Measurements from ENCODE around the gene WAPL. TPM values are rescaled to one million over a fixed set of nuclear protein-coding genes. Genes with fewer than 3 reads are reported as not detected.

WAPL gene
- total and polyA plus RNA-seq, 2 of the 4 experiments (the other 2 are of a cell fraction), result 11.5 to 31.7 TPM

- dilution Hi-C loops (cut with HindIII; ENCODE audit: low sequenced_read_pairs, unreplicated experiment), result no loop called here
- intact Hi-C loops (cut with micrococcal nuclease), result loop anchor here (1.0 to 2.0 kb wide), 4 partner anchors 39 to 284 kb away; partner anchors contain the start of gene WAPL
- TF ChIP-seq ELK1 (IDR thresholded peaks at IDR 0.05; ENCODE audit: borderline replicate concordance, low read depth, low read length) (no peak), RFX5 (IDR thresholded peaks at IDR 0.05; ENCODE audit: low read depth, low read length) (no peak), NFE2L2 (IDR thresholded peaks at IDR 0.05; ENCODE audit: low read depth, low read length) (no peak), MAZ (IDR thresholded peaks at IDR 0.05; ENCODE audit: borderline replicate concordance, low read depth, low read length) (peak; percentile 45; the same call in 1 of the 2 replicates), MAFK (IDR thresholded peaks at IDR 0.05; ENCODE audit: low read depth, low read length) (no peak), BHLHE40 (IDR thresholded peaks at IDR 0.05; ENCODE audit: low read depth, low read length) (no peak), USF2 (IDR thresholded peaks at IDR 0.05; ENCODE audit: low read depth, low read length) (no peak), MXI1 (IDR thresholded peaks at IDR 0.05; ENCODE audit: borderline replicate concordance, low read depth, low read length) (0 out of 2 replicates have a peak, but pooled peaks have one; percentile 57), RCOR1 (IDR thresholded peaks at IDR 0.05; ENCODE audit: insufficient replicate concordance, low read length) (no peak), FOS (IDR thresholded peaks at IDR 0.05; ENCODE audit: low read depth, low read length) (no peak), RAD21 (IDR thresholded peaks at IDR 0.05; ENCODE audit: low read length) (peak; percentile 94), POLR2A (IDR thresholded peaks at IDR 0.05; ENCODE audit: low read depth, low read length) (peak; percentile 26; the same call in 1 of the 2 replicates), CHD1 (IDR thresholded peaks at IDR 0.05; ENCODE audit: low read depth, low read length) (no peak), SMC3 (IDR thresholded peaks at IDR 0.05; ENCODE audit: low read depth, low read length) (peak; percentile 87), CEBPB (IDR thresholded peaks at IDR 0.05; ENCODE audit: low read depth, low read length) (no peak)
Measured at GRCh38 chr10:86399879-86400704, 121.5 kb downstream of the WAPL start.

More at GRCh38 chr10:86399879-86400704, 121.5 kb downstream of the WAPL start:
- Histone ChIP-seq H4K5ac (ENCODE audit: low read depth, low read length) (peak overlapping the region; percentile 13; the same call in 1 of the 2 replicates), H3K23ac (ENCODE audit: low read depth, low read length) (no peak overlapping the region), H3K4me3 (ENCODE audit: insufficient read depth, low read depth, low read length) (peak overlapping the region; percentile 65), H2AFZ (replicated peaks; ENCODE audit: low read length, poor library complexity) (peak overlapping the region; percentile 100), H2AK9ac (replicated peaks; ENCODE audit: low read depth, low read length, poor library complexity) (peak overlapping the region; percentile 88), H3K9ac (ENCODE audit: low read depth, low read length) (peak overlapping the region; percentile 64), H4K91ac (ENCODE audit: insufficient read depth, low read depth, low read length) (peak overlapping the region; percentile 63), H4K20me1 (ENCODE audit: insufficient read depth, low read length) (no peaks in the 10 kb centered on the region), H3K79me1 (ENCODE audit: low read depth in 1 of 2, low read length in 2 of 2) (no peaks in the 10 kb centered on the region), H3K4me2 (ENCODE audit: low read depth, low read length) (peak overlapping the region; percentile 54), H2BK5ac (ENCODE audit: low read depth, low read length, poor library complexity, severe bottlenecking) (peak overlapping the region; percentile 69), H3K9me1 (ENCODE audit: insufficient read depth, low read length) (no peaks in the 10 kb centered on the region), H3K56ac (ENCODE audit: extremely low read depth, insufficient read depth, low read length) (no peak overlapping the region), H2BK15ac (ENCODE audit: low read depth, low read length) (no peak overlapping the region), H3K36me3 (ENCODE audit: control insufficient read depth, insufficient read depth, low read length) (no peaks in the 10 kb centered on the region), H3K27ac (ENCODE audit: insufficient read depth, low read length) (peak overlapping the region; percentile 65), H2BK20ac (ENCODE audit: low read depth, low read length) (no peak overlapping the region), H3K4me1 (ENCODE audit: control insufficient read depth, insufficient read depth, low read length) (peaks cover 10% of the 10 kb centered on the region), H3K27me3 (ENCODE audit: control insufficient read depth, insufficient read depth, low read length) (peaks cover 4% of the 10 kb centered on the region; the same call in 1 of the 2 replicates), H2AK5ac (ENCODE audit: low read depth, low read length) (peak overlapping the region; percentile 60; the same call in 1 of the 2 replicates), H2BK120ac (ENCODE audit: low read depth, low read length) (peak overlapping the region; percentile 43; the same call in 1 of the 2 replicates), H4K8ac (ENCODE audit: low read depth in 2 of 2, low read length in 2 of 2) (peak overlapping the region; percentile 80 to 86), H3K18ac (ENCODE audit: low read depth, low read length) (peak overlapping the region; percentile 27; the same call in 1 of the 2 replicates), H3K14ac (replicated peaks; ENCODE audit: low read depth, low read length) (peak overlapping the region; percentile 7; the same call in 1 of the 2 replicates), H3K4ac (ENCODE audit: low read depth, low read length) (peak overlapping the region; percentile 65), H3K9me3 (ENCODE audit: control insufficient read depth, insufficient read depth, low read length) (no peaks in the 10 kb centered on the region)
- ATAC-seq (ENCODE audit: low read depth) (peak; percentile 95), DNase-seq (peak; percentile 94)
- in situ Hi-C loops (cut with MboI; ENCODE audit: low sequenced_read_pairs), result loop anchor here (5.0 to 10.0 kb wide), 2 partner anchors 187 to 505 kb away; no protein-coding TSS in a partner anchor
- CTCF ChIA-PET, result interaction anchor here (0.6 to 2.4 kb wide), 9 partner anchors 11 to 285 kb away, joined by 3 to 17 read pairs (median 5); no protein-coding TSS in a partner anchor
- no TSS peak for BruUV-seq (replicated peaks)
- 1% methylated on average over 31 of the region's 90 CpGs; no CpG with 5 or more reads in 1 of the 2 experiments for WGBS, 2 experiments (ENCODE audit: extremely low coverage in 2 of 2, insufficient read length in 1 of 2)
- POLR2A ChIA-PET (ENCODE audit: unreplicated experiment), result interaction anchor here (0.6 kb wide), 1 partner anchor 286 kb away, joined by 6 read pairs; no protein-coding TSS in a partner anchor

Measured in IMR-90 (cell line).